Activated CD8-positive, alpha-beta T cell treated with anti-CD3 and anti-CD28 coated beads for 36 hours (primary cell): Measurements from ENCODE around the gene PAPSS2. TPM values are rescaled to one million over a fixed set of nuclear protein-coding genes. Genes with fewer than 3 reads are reported as not detected.

Experiments used
- ATAC-seq: fragments of 200-7000 bp; cut with Tn5 transposase; one replicate; pipeline ENCODE4 v1.10.0; 2021; ENCODE audit warnings: mild to moderate bottlenecking, moderate library complexity
- CTCF ChIA-PET: fragments of 350-600 bp; sonication (Branson Sonifier 250); formaldehyde crosslinking; loops from one replicate; lab custom pipeline; 2021; ENCODE audit warnings: antibody characterized with exemption; lab: Charles Lee
- POLR2A ChIA-PET: fragments of 350-600 bp; sonication (Branson Sonifier 250); formaldehyde crosslinking; loops from one replicate; lab custom pipeline; 2021; ENCODE audit warnings: antibody characterized with exemption; lab: Charles Lee
- DNase-seq: peaks from one replicate; pipeline ENCODE4 v3.0.0-alpha.2; 2020
- H3K27ac Mint-ChIP-seq: one replicate; pipeline ENCODE4 v1.8.0; 2021; ENCODE audit warnings: mild to moderate bottlenecking, mixed read lengths
- H3K27me3 Mint-ChIP-seq: one replicate; pipeline ENCODE4 v1.8.0; 2021; ENCODE audit warnings: mixed read lengths
- H3K36me3 Mint-ChIP-seq: one replicate; pipeline ENCODE4 v1.8.0; 2021; ENCODE audit warnings: low read depth, mixed read lengths
- H3K4me1 Mint-ChIP-seq: one replicate; pipeline ENCODE4 v1.8.0; 2021; ENCODE audit warnings: low read depth, mixed read lengths
- H3K4me3 Mint-ChIP-seq: one replicate; pipeline ENCODE4 v1.8.0; 2021; ENCODE audit warnings: mild to moderate bottlenecking, moderate library complexity, mixed read lengths
- H3K9me3 Mint-ChIP-seq: one replicate; pipeline ENCODE4 v1.8.0; 2021; ENCODE audit warnings: mixed read lengths
- intact Hi-C: fragments of 100-400 bp; cut with micrococcal nuclease; formaldehyde crosslinking; loops from one replicate; pipeline ENCODE4 v1.10.0; 2022
- total RNA-seq, 2 experiments: library from RNA; stranded (reverse); gene quantifications; one replicate each; pipeline ENCODE4 v1.2.3, GENCODE V29; 2021
- TF ChIP-seq, protein P1 (sequence below): fragments of 200-600 bp; IDR thresholded peaks from one replicate; pipeline ENCODE4 v1.8.0; 2022; ENCODE audit warnings: antibody characterized with exemption, mild to moderate bottlenecking

PAPSS2 gene
- total RNA-seq, 2 experiments from 2014 or later = 0.14 to 0.20 TPM

DNA sequence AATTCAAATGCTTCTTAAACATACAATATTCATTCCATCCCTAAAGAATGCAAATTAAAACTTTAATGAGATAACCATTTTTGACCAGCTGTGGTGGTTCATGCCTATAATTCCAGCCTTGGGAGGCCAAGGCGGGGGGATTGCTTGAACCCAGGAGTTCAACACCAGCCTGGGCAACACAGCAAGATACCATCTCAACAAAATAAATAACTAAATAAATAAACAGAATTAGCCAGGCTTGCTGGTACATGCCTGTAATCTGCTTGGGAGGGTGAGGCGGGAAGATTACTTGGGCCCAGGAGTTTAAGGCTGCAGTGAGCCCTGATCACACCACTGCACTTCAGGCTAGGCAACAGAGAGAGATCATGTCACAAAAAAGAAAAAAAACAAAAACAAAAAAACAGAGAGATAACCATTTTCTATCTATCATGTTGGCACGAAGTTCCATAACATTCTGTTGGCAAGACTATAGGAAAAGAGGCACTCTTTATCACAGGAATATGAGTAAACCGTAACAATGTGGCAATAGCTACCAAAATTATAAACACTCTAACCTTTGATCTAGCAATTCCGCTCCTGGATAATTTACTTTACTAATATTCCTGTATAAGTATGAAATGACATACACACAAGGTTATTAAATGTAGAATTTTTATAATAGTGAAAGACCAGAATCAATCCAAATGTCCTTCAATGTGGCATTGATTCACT, 106.1 kb downstream of the PAPSS2 start:
- TF ChIP-seq, protein P1, sequence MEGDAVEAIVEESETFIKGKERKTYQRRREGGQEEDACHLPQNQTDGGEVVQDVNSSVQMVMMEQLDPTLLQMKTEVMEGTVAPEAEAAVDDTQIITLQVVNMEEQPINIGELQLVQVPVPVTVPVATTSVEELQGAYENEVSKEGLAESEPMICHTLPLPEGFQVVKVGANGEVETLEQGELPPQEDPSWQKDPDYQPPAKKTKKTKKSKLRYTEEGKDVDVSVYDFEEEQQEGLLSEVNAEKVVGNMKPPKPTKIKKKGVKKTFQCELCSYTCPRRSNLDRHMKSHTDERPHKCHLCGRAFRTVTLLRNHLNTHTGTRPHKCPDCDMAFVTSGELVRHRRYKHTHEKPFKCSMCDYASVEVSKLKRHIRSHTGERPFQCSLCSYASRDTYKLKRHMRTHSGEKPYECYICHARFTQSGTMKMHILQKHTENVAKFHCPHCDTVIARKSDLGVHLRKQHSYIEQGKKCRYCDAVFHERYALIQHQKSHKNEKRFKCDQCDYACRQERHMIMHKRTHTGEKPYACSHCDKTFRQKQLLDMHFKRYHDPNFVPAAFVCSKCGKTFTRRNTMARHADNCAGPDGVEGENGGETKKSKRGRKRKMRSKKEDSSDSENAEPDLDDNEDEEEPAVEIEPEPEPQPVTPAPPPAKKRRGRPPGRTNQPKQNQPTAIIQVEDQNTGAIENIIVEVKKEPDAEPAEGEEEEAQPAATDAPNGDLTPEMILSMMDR = no peak
- no peaks in the 10 kb centered on the region for H3K9me3 Mint-ChIP-seq
- peaks cover 35% of the 10 kb centered on the region for H3K36me3 Mint-ChIP-seq
- intact Hi-C loops = no loop called here
- H3K27ac Mint-ChIP-seq = no peak overlapping the region
- POLR2A ChIA-PET = interaction anchor here (0.7 kb wide), 1 partner anchor 292 kb away, joined by 4 read pairs; no protein-coding TSS in a partner anchor
- H3K4me1 Mint-ChIP-seq = peaks cover 23% of the 10 kb centered on the region
- CTCF ChIA-PET = interaction anchor here (0.7 kb wide), 1 partner anchor 165 kb away, joined by 3 read pairs; no protein-coding TSS in a partner anchor
- H3K27me3 Mint-ChIP-seq = no peaks in the 10 kb centered on the region
- no peak overlapping the region for H3K4me3 Mint-ChIP-seq
- ATAC-seq (no peak), DNase-seq (no peak)

DNA sequence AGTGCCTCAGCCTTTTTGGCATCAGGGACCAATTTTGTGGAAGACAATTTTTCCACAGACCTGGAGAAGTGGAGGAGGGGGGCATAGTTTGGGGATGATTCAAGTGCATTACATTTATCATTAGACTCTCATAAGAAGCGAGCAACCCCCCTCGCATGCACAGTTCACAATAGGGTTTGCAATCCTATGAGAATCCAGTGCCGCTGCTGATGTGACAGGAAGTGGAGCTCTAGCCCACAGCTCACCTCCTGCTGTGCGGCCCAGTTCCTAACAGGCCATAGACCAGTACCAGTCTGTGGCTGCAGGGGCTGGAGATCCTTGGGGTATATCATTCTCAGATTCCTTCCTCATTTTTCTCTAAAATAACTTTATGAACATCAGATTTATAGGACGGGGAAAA, 107.6 kb downstream of the PAPSS2 start:
- POLR2A ChIA-PET = no interaction called here
- Mint-ChIP-seq H3K36me3 (peaks cover 27% of the 10 kb centered on the region), H3K27ac (no peak overlapping the region)

DNA sequence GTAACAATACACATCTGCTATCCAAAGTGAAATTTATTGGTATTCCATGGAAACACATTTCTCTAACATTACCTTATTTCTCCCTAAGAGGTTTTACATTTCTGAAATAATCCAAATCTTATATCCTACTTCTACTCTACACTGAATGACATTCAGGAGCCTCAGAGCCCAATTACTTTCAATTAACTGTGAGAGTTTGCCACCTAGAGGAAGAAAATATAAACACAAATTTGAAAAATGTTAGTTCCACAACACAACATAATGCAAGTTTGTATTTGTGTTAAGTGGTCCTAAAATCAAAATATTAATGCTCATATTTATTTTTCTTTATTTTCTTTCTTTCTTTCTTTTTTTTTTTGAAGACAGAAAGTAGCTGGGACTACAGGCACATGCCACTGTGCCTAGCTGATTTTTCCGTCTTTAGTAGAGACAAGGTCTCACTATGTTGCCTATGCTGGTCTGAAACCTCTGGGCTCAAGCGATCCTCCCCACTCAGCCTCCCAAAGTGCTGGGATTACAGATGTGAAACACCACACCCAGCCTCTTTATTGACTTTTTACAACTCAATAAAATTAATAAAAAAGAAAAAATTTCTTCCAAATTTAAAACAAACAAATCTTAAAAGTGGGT, 112.3 kb downstream of the PAPSS2 start:
- CTCF ChIA-PET = interaction anchor here (0.6 to 2.9 kb wide), 5 partner anchors 11 to 281 kb away, joined by 3 to 11 read pairs (median 3); no protein-coding TSS in a partner anchor
- intact Hi-C loops = no loop called here
- POLR2A ChIA-PET = interaction anchor here (0.8 kb wide), 1 partner anchor 46 kb away, joined by 3 read pairs; the partner anchor contains the start of gene ATAD1

More for the DNA sequence above, 107.6 kb downstream of the PAPSS2 start:
- TF ChIP-seq, protein P1 = no peak
- CTCF ChIA-PET = no interaction called here
- Mint-ChIP-seq H3K9me3 (no peaks in the 10 kb centered on the region), H3K27me3 (no peaks in the 10 kb centered on the region), H3K4me3 (no peak overlapping the region), H3K4me1 (peaks cover 9% of the 10 kb centered on the region)
- no peak for ATAC-seq
- DNase-seq = no peak
- intact Hi-C loops = no loop called here

DNA sequence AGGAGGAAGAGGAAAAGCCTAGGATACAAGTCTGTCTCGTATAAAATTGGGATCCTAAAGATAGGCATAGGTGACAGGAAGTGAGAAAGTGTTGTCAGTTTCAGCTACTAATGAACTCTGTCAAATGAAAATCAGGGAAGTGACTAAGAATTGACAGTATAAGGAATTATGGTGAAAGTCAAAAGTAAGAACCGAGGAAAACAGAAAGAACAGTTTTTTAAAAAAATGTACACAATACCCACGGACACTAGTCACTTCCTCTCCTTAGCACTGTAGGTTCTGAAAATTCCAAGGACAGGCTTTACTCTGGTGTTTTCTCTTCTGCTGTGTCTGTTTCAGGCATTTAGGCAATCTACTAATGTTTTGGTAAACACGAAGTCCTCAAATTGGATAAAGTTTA, 116.1 kb downstream of the PAPSS2 start:
- Mint-ChIP-seq H3K9me3 (no peaks in the 10 kb centered on the region), H3K36me3 (peaks cover 25% of the 10 kb centered on the region), H3K4me3 (no peak overlapping the region), H3K27ac (peak overlapping the region; percentile 50), H3K27me3 (no peaks in the 10 kb centered on the region), H3K4me1 (peaks cover 4% of the 10 kb centered on the region)
- ChIA-PET POLR2A (interaction anchor here (0.6 to 0.9 kb wide), 2 partner anchors 13 to 28 kb away, joined by 3 read pairs; no protein-coding TSS in a partner anchor), CTCF (interaction anchor here (1.0 kb wide), 1 partner anchor 21 kb away, joined by 3 read pairs; no protein-coding TSS in a partner anchor)
- DNase-seq = no peak
- intact Hi-C loops = no loop called here
- ATAC-seq = no peak
- TF ChIP-seq, protein P1 = no peak

More for the DNA sequence above, 112.3 kb downstream of the PAPSS2 start:
- no peak overlapping the region for H3K27ac Mint-ChIP-seq
- TF ChIP-seq, protein P1 = peak; percentile 68
- H3K9me3 Mint-ChIP-seq = no peaks in the 10 kb centered on the region
- no peak for DNase-seq
- H3K27me3 Mint-ChIP-seq = no peaks in the 10 kb centered on the region
- H3K4me3 Mint-ChIP-seq = no peak overlapping the region
- no peak for ATAC-seq
- H3K36me3 Mint-ChIP-seq = peaks cover 25% of the 10 kb centered on the region
- peaks cover 2% of the 10 kb centered on the region for H3K4me1 Mint-ChIP-seq
